Neural progenitor cell (in vitro differentiated cells): ENCODE data around the gene LIF. TPM values are rescaled to one million over a fixed set of nuclear protein-coding genes. Genes with fewer than 3 reads are reported as not detected.

ENCODE experiments used
- DNase-seq: peaks from one replicate; pipeline ENCODE4 v3.0.0-alpha.2; 2016; ENCODE audit warnings: low spot score
- H2AFZ ChIP-seq: fragments of 200-600 bp; sonication (generic); replicated peaks from 2 replicates; pipeline ENCODE4 v1.6.1; 2016; ENCODE audit warnings: antibody characterized with exemption
- H3F3A ChIP-seq: fragments of 200-600 bp; sonication (generic); 2 replicates; pipeline ENCODE4 v1.6.1; 2016; ENCODE audit warnings: antibody characterized with exemption, low read depth
- H3K27ac ChIP-seq: fragments of 200-600 bp; sonication (generic); 2 replicates; pipeline ENCODE4 v1.5.1; 2016; ENCODE audit warnings: mild to moderate bottlenecking
- H3K27me3 ChIP-seq: fragments of 200-600 bp; sonication (generic); 2 replicates; pipeline ENCODE4 v1.6.1; 2016; ENCODE audit warnings: mild to moderate bottlenecking, moderate library complexity
- H3K36me3 ChIP-seq: fragments of 200-600 bp; sonication (generic); 2 replicates; pipeline ENCODE4 v1.5.1; 2016
- H3K4me1 ChIP-seq: fragments of 200-600 bp; sonication (generic); 2 replicates; pipeline ENCODE4 v1.6.1; 2016; ENCODE audit warnings: mixed run types
- H3K4me2 ChIP-seq: fragments of 200-600 bp; sonication (generic); 2 replicates; pipeline ENCODE4 v1.6.1; 2016
- H3K4me3 ChIP-seq: fragments of 200-600 bp; sonication (generic); 2 replicates; pipeline ENCODE4 v1.5.1; 2016
- H3K79me2 ChIP-seq: fragments of 200-600 bp; sonication (generic); 2 replicates; pipeline ENCODE4 v1.6.1; 2016; ENCODE audit warnings: low read depth
- H3K9ac ChIP-seq: fragments of 200-600 bp; sonication (generic); 2 replicates; pipeline ENCODE4 v1.6.1; 2016
- H3K9me3 ChIP-seq: fragments of 200-600 bp; sonication (generic); 2 replicates; pipeline ENCODE4 v1.5.1; 2016; ENCODE audit warnings: low read depth
- H4K20me1 ChIP-seq: fragments of 200-600 bp; sonication (generic); 2 replicates; pipeline ENCODE4 v1.6.1; 2016; ENCODE audit warnings: low read depth
- H3K27ac Mint-ChIP-seq: 3 replicates; pipeline ENCODE4 v1.8.0; 2021; ENCODE audit warnings: mixed read lengths
- H3K27me3 Mint-ChIP-seq: 2 replicates; pipeline ENCODE4 v1.8.0; 2022; ENCODE audit warnings: low read depth, mild to moderate bottlenecking, inconsistent platforms, moderate library complexity, mixed read lengths; ENCODE audit not compliant: insufficient read depth
- H3K36me3 Mint-ChIP-seq: 3 replicates; pipeline ENCODE4 v1.8.0; 2021; ENCODE audit warnings: mixed read lengths
- H3K4me1 Mint-ChIP-seq: 3 replicates; pipeline ENCODE4 v1.8.0; 2021; ENCODE audit warnings: mixed read lengths
- H3K4me3 Mint-ChIP-seq: 3 replicates; pipeline ENCODE4 v1.8.0; 2021; ENCODE audit warnings: mild to moderate bottlenecking, moderate library complexity, mixed read lengths
- H3K9me3 Mint-ChIP-seq: 3 replicates; pipeline ENCODE4 v1.8.0; 2020; ENCODE audit warnings: mixed read lengths
- CTCF ChIP-seq: fragments of 200-600 bp; sonication (generic); IDR thresholded peaks from 2 replicates; pipeline ENCODE4 v1.5.1; 2017; ENCODE audit warnings: antibody characterized with exemption, mild to moderate bottlenecking
- EZH2 ChIP-seq: fragments of 200-600 bp; sonication (generic); IDR thresholded peaks from 2 replicates; pipeline ENCODE4 v1.6.1; 2017; ENCODE audit warnings: antibody characterized with exemption, mild to moderate bottlenecking, moderate library complexity
- EZH2phosphoT487 ChIP-seq: fragments of 200-600 bp; sonication (generic); IDR thresholded peaks from 2 replicates; pipeline ENCODE4 v1.6.1; 2017; ENCODE audit warnings: antibody characterized with exemption
- total RNA-seq: library from RNA; depleted of rRNA; stranded (reverse); fragments of >200 nt; gene quantifications from 2 replicates; pipeline ENCODE4 v1.2.3, GENCODE V29; 2015; ENCODE audit warnings: low replicate concordance

LIF gene
- total RNA-seq, 1 donor from 2014 or later: 0.21 TPM

DNA sequence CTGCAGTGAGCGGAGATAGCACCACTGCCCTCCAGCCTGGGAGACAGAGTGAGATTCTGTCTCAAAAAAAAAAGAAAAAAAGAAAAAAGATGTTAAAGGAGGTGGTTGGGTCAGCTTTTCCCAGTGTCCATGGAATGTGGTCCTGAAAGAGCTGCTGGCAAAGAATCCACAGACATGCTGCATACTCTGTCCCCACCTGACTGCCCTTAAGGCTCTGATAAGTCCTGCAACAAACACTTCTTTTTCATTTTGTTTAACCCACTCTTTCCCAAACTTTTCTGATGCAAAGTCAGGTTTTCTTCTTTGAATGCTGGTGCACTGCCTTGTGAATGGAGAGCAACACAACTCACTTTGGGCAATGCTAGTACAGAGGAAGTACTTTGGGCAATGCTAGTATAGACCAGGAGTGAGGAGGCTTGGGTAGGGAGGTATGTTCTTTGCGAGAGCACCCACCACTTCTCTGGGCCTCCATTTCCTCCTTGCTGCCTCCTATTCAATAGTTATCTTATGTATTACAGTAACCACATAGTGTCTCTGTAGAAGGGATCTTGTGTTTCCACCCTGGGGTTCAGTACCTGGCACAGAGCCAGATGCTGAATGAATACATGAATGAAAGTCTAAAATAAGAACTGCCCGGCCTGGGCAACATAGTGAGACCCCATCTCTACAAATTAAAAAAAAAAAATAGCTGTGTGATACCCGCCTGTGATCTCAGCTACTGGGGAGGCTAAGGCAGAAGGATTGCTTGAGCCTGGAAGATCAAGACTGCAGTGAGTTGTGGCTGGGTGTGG is 18.9 kb downstream of the LIF start:
- no peaks in the 10 kb centered on the region for H3F3A ChIP-seq
- H3K27ac ChIP-seq: no peak overlapping the region
- no peak overlapping the region for H2AFZ ChIP-seq
- H3K27me3 ChIP-seq: no peaks in the 10 kb centered on the region
- H3K79me2 ChIP-seq: no peaks in the 10 kb centered on the region
- no peaks in the 10 kb centered on the region for H3K4me1 ChIP-seq
- H3K4me1 Mint-ChIP-seq: peaks cover 29% of the 10 kb centered on the region
- no peaks in the 10 kb centered on the region for H3K9me3 Mint-ChIP-seq
- no peaks in the 10 kb centered on the region for H3K9me3 ChIP-seq
- no peak for DNase-seq
- no peak overlapping the region for H3K4me3 Mint-ChIP-seq
- no peak overlapping the region for H3K4me3 ChIP-seq
- H3K9ac ChIP-seq: no peak overlapping the region
- peaks cover 12% of the 10 kb centered on the region for H3K27me3 Mint-ChIP-seq
- H3K36me3 ChIP-seq: no peaks in the 10 kb centered on the region
- no peak for TF ChIP-seq EZH2phosphoT487
- no peak for TF ChIP-seq CTCF
- no peak for TF ChIP-seq EZH2
- no peak overlapping the region for H3K27ac Mint-ChIP-seq
- H4K20me1 ChIP-seq: no peaks in the 10 kb centered on the region
- no peaks in the 10 kb centered on the region for H3K36me3 Mint-ChIP-seq
- no peak overlapping the region for H3K4me2 ChIP-seq

DNA sequence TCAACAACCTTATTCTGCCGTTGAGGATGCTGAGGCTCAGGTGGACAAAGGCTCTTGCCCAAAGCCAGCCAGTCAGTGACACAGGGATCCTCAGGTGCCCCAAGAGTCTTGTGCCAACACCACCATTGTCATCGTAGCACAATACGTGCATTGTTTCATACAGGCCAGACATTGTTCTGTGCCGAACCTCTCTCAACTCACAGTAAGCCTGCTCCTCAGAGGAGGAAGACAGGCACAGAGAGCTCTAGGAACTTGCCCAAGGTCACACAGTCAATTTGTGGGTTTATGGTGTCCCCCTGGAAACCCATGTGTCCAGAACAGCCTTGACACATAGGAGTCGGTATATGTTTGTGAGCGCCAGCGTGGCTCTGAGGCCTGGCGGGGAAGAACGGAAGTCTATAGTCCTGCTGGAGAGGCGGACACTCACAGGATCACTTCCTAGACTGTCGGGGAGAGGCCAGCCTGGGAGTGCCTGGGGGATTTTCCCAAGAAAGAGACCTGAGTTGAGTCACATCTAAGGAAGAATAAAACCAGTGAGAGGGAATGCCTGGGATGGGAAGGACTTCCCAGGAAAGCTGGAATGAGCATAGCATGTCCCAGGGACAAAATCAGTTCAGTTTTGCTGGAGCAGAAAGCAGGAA is 20.2 kb downstream of the LIF start:
- no peak overlapping the region for H3K9ac ChIP-seq
- H3K9me3 Mint-ChIP-seq: no peaks in the 10 kb centered on the region
- no peak overlapping the region for H3K4me3 Mint-ChIP-seq
- TF ChIP-seq EZH2: no peak
- no peak for TF ChIP-seq EZH2phosphoT487
- TF ChIP-seq CTCF: no peak
- no peaks in the 10 kb centered on the region for H3K9me3 ChIP-seq
- no peaks in the 10 kb centered on the region for H3K4me1 ChIP-seq
- H3K4me1 Mint-ChIP-seq: peaks cover 24% of the 10 kb centered on the region
- H3K79me2 ChIP-seq: no peaks in the 10 kb centered on the region
- H3K27ac ChIP-seq: no peak overlapping the region
- peak overlapping the region; percentile 40 for H3K27ac Mint-ChIP-seq
- no peak overlapping the region for H2AFZ ChIP-seq
- H3F3A ChIP-seq: no peaks in the 10 kb centered on the region
- H4K20me1 ChIP-seq: no peaks in the 10 kb centered on the region
- H3K36me3 ChIP-seq: no peaks in the 10 kb centered on the region
- no peak overlapping the region for H3K4me2 ChIP-seq
- H3K27me3 ChIP-seq: no peaks in the 10 kb centered on the region
- no peak for DNase-seq
- H3K36me3 Mint-ChIP-seq: no peaks in the 10 kb centered on the region
- peaks cover 10% of the 10 kb centered on the region for H3K27me3 Mint-ChIP-seq
- no peak overlapping the region for H3K4me3 ChIP-seq

- H3K9me3 ChIP-seq: no peaks in the 10 kb centered on the region
- no peaks in the 10 kb centered on the region for H3K79me2 ChIP-seq
- H3K36me3 Mint-ChIP-seq: no peaks in the 10 kb centered on the region
- no peak for DNase-seq
- no peaks in the 10 kb centered on the region for H3K36me3 ChIP-seq
- H3K9ac ChIP-seq: no peak overlapping the region
- TF ChIP-seq EZH2phosphoT487 (no peak), EZH2 (no peak), CTCF (no peak)
- no peak overlapping the region for H2AFZ ChIP-seq
- H3K4me2 ChIP-seq: no peak overlapping the region
- no peak overlapping the region for H3K27ac ChIP-seq
- no peaks in the 10 kb centered on the region for H3K27me3 ChIP-seq
- H3F3A ChIP-seq: no peaks in the 10 kb centered on the region
- H3K4me3 ChIP-seq: no peak overlapping the region
- peaks cover 10% of the 10 kb centered on the region for H3K27me3 Mint-ChIP-seq
- no peaks in the 10 kb centered on the region for H3K9me3 Mint-ChIP-seq
- no peak overlapping the region for H3K4me3 Mint-ChIP-seq
- no peaks in the 10 kb centered on the region for H4K20me1 ChIP-seq
- no peaks in the 10 kb centered on the region for H3K4me1 ChIP-seq
- peak overlapping the region; percentile 42 for H3K27ac Mint-ChIP-seq
- peaks cover 24% of the 10 kb centered on the region for H3K4me1 Mint-ChIP-seq
Measured at GRCh38 chr22:30225220-30225927, 21.2 kb downstream of the LIF start.
